ENCODE data around the gene CIAO2B.
A peak's percentile ranks its signal among the peaks of the same experiment; 100 is the strongest.

CIAO2B gene

DNA sequence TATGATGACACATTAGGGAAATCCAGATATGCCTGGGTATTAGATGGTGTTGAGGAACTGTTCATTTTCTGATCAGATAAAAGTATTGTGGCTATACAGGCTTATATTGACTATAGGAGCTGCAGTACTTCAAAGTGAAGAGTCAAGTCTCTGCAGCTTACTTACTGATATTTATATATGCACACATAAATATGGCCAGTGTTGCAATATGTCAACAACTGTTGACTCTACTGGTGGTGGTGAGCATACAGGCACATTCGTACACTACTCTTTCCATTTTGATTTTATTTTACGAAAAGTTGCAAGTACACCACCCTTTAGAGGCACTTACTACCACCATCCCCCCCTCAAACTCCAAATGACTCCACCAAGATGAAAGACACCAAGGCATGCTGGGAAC is 2.5 kb downstream of the CIAO2B start:
- Histone ChIP-seq H3K27me3 (ENCODE audit: control insufficient read depth, insufficient read depth, low read length) (peaks cover 2% of the 10 kb centered on the region), H3K4me1 (ENCODE audit: control insufficient read depth, insufficient read depth, low read length) (peaks cover 53% of the 10 kb centered on the region), H3K36me3 (ENCODE audit: control insufficient read depth, insufficient read depth, low read length) (no peaks in the 10 kb centered on the region), H3K9ac (ENCODE audit: low read length) (no peak overlapping the region), H3K4me3 (ENCODE audit: low read length) (no peak overlapping the region), H3K9me3 (ENCODE audit: control insufficient read depth, low read length) (no peaks in the 10 kb centered on the region)

DNA sequence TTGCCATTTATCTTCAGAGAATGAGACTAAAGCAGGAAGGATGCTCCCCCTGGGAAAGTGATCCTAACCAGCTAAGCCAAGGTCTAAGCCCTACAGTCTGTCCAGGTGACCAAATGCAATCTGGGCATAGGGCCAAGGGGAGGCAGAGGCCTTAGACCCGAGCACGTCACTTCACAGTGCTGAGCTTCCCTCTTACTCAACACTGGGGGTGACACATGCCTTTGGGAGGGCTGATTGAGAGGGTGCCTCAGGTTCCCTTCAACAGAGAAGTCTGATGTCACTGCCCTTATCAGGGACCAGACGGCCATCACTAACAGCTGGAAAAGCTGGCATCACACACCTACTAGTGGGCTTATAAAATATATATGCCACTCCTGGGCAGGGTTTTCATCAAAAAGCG is 4.0 kb downstream of the CIAO2B start:
- Histone ChIP-seq H3K27me3 (ENCODE audit: control insufficient read depth, insufficient read depth, low read length) (peaks cover 17% of the 10 kb centered on the region), H3K9ac (ENCODE audit: low read length) (no peak overlapping the region), H3K4me3 (ENCODE audit: low read length) (no peak overlapping the region), H3K9me3 (ENCODE audit: control insufficient read depth, low read length) (no peaks in the 10 kb centered on the region), H3K4me1 (ENCODE audit: control insufficient read depth, insufficient read depth, low read length) (peaks cover 45% of the 10 kb centered on the region), H3K36me3 (ENCODE audit: control insufficient read depth, insufficient read depth, low read length) (no peaks in the 10 kb centered on the region)

DNA sequence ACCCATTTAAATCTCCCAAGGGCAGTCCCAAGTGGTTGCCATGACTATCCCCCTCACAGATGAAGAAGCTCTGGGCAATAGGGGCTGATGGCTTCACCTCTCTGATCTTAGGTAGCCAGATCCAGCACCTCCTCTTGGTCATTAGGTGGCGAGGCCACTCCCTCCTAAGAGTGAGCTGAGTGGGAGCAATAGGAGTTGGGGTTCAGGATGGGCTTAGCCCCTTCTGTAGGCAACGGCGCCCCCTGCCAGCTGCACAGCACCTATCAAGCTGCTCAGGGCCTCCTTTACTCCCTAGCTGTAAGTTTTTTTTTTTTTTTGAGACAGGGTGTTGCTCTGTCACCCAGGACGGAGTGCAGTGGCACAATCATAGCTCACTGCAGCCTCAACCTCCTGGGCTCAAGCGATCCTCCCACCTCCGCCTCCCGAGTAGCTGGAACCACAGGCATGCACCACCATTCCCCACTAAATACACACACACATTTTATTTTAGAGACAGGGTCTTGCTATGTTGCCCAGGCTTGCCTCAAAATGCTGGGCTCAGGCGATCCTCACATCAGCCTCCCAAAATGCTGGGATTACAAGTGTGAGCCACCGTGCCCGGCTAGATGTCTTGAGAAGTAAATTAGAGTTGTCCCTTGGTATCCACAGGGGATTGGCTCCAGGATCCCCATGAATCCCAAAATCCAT is 5.4 kb downstream of the CIAO2B start:
- Histone ChIP-seq H3K4me3 (ENCODE audit: low read length) (no peak overlapping the region), H3K27me3 (ENCODE audit: control insufficient read depth, insufficient read depth, low read length) (peaks cover 27% of the 10 kb centered on the region), H3K4me1 (ENCODE audit: control insufficient read depth, insufficient read depth, low read length) (peaks cover 47% of the 10 kb centered on the region), H3K9ac (ENCODE audit: low read length) (no peak overlapping the region), H3K9me3 (ENCODE audit: control insufficient read depth, low read length) (no peaks in the 10 kb centered on the region), H3K36me3 (ENCODE audit: control insufficient read depth, insufficient read depth, low read length) (no peaks in the 10 kb centered on the region)

GRCh38 chr16:66927918-66928649 is 6.1 kb downstream of the CIAO2B start:
- peaks cover 44% of the 10 kb centered on the region for H3K4me1 ChIP-seq (ENCODE audit: control insufficient read depth, insufficient read depth, low read length)
- H3K4me3 ChIP-seq (ENCODE audit: low read length): no peak overlapping the region
- H3K27me3 ChIP-seq (ENCODE audit: control insufficient read depth, insufficient read depth, low read length): peaks cover 35% of the 10 kb centered on the region
- H3K9me3 ChIP-seq (ENCODE audit: control insufficient read depth, low read length): no peaks in the 10 kb centered on the region
- no peak overlapping the region for H3K9ac ChIP-seq (ENCODE audit: low read length)
- no peaks in the 10 kb centered on the region for H3K36me3 ChIP-seq (ENCODE audit: control insufficient read depth, insufficient read depth, low read length)

- Histone ChIP-seq H3K27me3 (ENCODE audit: control insufficient read depth, insufficient read depth, low read length) (peaks cover 39% of the 10 kb centered on the region), H3K9me3 (ENCODE audit: control insufficient read depth, low read length) (no peaks in the 10 kb centered on the region), H3K36me3 (ENCODE audit: control insufficient read depth, insufficient read depth, low read length) (no peaks in the 10 kb centered on the region), H3K4me3 (ENCODE audit: low read length) (no peak overlapping the region), H3K9ac (ENCODE audit: low read length) (no peak overlapping the region), H3K4me1 (ENCODE audit: control insufficient read depth, insufficient read depth, low read length) (peaks cover 34% of the 10 kb centered on the region)
Measured at GRCh38 chr16:66926961-66927436, 7.2 kb downstream of the CIAO2B start.

GRCh38 chr16:66926171-66926947 is 7.8 kb downstream of the CIAO2B start:
- Histone ChIP-seq H3K4me1 (ENCODE audit: control insufficient read depth, insufficient read depth, low read length) (peaks cover 27% of the 10 kb centered on the region), H3K36me3 (ENCODE audit: control insufficient read depth, insufficient read depth, low read length) (no peaks in the 10 kb centered on the region), H3K9me3 (ENCODE audit: control insufficient read depth, low read length) (no peaks in the 10 kb centered on the region), H3K9ac (ENCODE audit: low read length) (no peak overlapping the region), H3K27me3 (ENCODE audit: control insufficient read depth, insufficient read depth, low read length) (peaks cover 43% of the 10 kb centered on the region), H3K4me3 (ENCODE audit: low read length) (no peak overlapping the region)

GRCh38 chr16:66925322-66925840 is 8.8 kb downstream of the CIAO2B start, which contains the start of gene RRAD:
RRAD (minus strand) TSS chr16:66925535; CDS start chr16:66925179, 356 bp downstream.
- peaks cover 47% of the 10 kb centered on the region for H3K27me3 ChIP-seq (ENCODE audit: control insufficient read depth, insufficient read depth, low read length)
- peaks cover 23% of the 10 kb centered on the region for H3K4me1 ChIP-seq (ENCODE audit: control insufficient read depth, insufficient read depth, low read length)
- no peak within 1 kb of the TSS for H3K9ac ChIP-seq (ENCODE audit: low read length)
- no peaks in the 10 kb centered on the region for H3K9me3 ChIP-seq (ENCODE audit: control insufficient read depth, low read length)
- no peaks in the 10 kb centered on the region for H3K36me3 ChIP-seq (ENCODE audit: control insufficient read depth, insufficient read depth, low read length)
- H3K4me3 ChIP-seq (ENCODE audit: low read length): no peak within 1 kb of the TSS

DNA sequence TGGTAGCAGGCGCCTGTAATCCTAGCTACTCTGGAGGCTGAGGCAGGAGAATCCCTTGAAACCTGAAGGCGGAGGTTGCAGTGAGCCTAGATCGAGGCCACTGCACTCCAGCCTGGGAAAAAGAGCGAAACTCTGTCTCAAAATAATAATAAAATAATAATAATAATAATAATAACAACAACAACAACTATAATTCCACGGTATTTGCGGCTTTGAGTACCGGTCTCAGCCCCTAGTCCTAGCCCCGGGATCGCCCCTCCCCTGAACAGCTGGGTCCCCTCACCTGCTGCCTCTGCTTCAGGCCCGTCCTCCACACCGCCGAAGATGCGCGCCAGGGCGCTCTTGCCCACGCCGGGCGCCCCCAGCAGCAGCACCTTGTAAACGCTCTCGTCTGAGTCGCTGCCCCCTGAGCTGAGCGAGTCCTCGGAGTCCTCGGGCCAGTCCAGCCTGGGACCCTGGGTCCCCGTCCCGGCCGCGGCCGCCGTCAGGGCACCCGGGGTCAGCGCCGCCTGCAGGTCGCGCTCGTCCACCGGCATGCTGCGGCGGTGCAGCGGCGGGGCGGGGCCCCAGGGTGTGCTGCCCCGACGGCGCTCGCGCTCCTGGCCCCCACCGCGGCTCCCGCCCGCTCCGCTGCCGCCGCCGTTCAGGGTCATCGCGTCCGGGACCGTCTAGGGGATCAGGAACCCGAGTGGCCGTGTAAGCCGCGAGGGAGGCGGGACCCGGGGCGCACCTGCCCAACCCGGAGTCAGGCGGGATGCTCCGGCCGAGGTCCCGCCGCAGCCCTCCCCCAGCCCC is 9.5 kb downstream of the CIAO2B start:
- peaks cover 17% of the 10 kb centered on the region for H3K4me1 ChIP-seq (ENCODE audit: control insufficient read depth, insufficient read depth, low read length)
- H3K4me3 ChIP-seq (ENCODE audit: low read length): no peak overlapping the region
- peaks cover 47% of the 10 kb centered on the region for H3K27me3 ChIP-seq (ENCODE audit: control insufficient read depth, insufficient read depth, low read length)

GRCh38 chr16:66923866-66924265 is 10.3 kb downstream of the CIAO2B start:
- no peak overlapping the region for H3K4me3 ChIP-seq (ENCODE audit: low read length)

More for the DNA sequence above, 9.5 kb downstream of the CIAO2B start:
- no peaks in the 10 kb centered on the region for H3K36me3 ChIP-seq (ENCODE audit: control insufficient read depth, insufficient read depth, low read length)
- no peak overlapping the region for H3K9ac ChIP-seq (ENCODE audit: low read length)
- H3K9me3 ChIP-seq (ENCODE audit: control insufficient read depth, low read length): no peaks in the 10 kb centered on the region

GRCh38 chr16:66923247-66923731 is 10.9 kb downstream of the CIAO2B start:
- Histone ChIP-seq H3K9ac (ENCODE audit: low read length) (no peak overlapping the region), H3K4me3 (ENCODE audit: low read length) (no peak overlapping the region), H3K9me3 (ENCODE audit: control insufficient read depth, low read length) (no peaks in the 10 kb centered on the region), H3K36me3 (ENCODE audit: control insufficient read depth, insufficient read depth, low read length) (no peaks in the 10 kb centered on the region), H3K4me1 (ENCODE audit: control insufficient read depth, insufficient read depth, low read length) (peaks cover 29% of the 10 kb centered on the region), H3K27me3 (ENCODE audit: control insufficient read depth, insufficient read depth, low read length) (peaks cover 47% of the 10 kb centered on the region)

More at GRCh38 chr16:66923866-66924265, 10.3 kb downstream of the CIAO2B start:
- Histone ChIP-seq H3K9ac (ENCODE audit: low read length) (peak overlapping the region; percentile 34), H3K9me3 (ENCODE audit: control insufficient read depth, low read length) (no peaks in the 10 kb centered on the region), H3K27me3 (ENCODE audit: control insufficient read depth, insufficient read depth, low read length) (peaks cover 47% of the 10 kb centered on the region), H3K4me1 (ENCODE audit: control insufficient read depth, insufficient read depth, low read length) (peaks cover 24% of the 10 kb centered on the region), H3K36me3 (ENCODE audit: control insufficient read depth, insufficient read depth, low read length) (no peaks in the 10 kb centered on the region)

Data from mucosa of stomach (tissue), 1 donor.